Neural progenitor cell (in vitro differentiated cells): ENCODE measurements around the gene CACYBP. TPM values are rescaled to one million over a fixed set of nuclear protein-coding genes. Genes with fewer than 3 reads are reported as not detected.
A peak's percentile ranks its signal among the peaks of the same experiment; 100 is the strongest.
"Not testable (repeated sequence)": the region's sequence is repeated elsewhere in the genome, so short reads cannot be mapped to it uniquely, and the experiment has no call there.

Source experiments
- DNase-seq: peaks from one replicate; pipeline ENCODE4 v3.0.0-alpha.2; 2016; ENCODE audit warnings: low spot score
- H2AFZ ChIP-seq: fragments of 200-600 bp; sonication (generic); replicated peaks from 2 replicates; pipeline ENCODE4 v1.6.1; 2016; ENCODE audit warnings: antibody characterized with exemption
- H3F3A ChIP-seq: fragments of 200-600 bp; sonication (generic); 2 replicates; pipeline ENCODE4 v1.6.1; 2016; ENCODE audit warnings: antibody characterized with exemption, low read depth
- H3K27ac ChIP-seq: fragments of 200-600 bp; sonication (generic); 2 replicates; pipeline ENCODE4 v1.5.1; 2016; ENCODE audit warnings: mild to moderate bottlenecking
- H3K27me3 ChIP-seq: fragments of 200-600 bp; sonication (generic); 2 replicates; pipeline ENCODE4 v1.6.1; 2016; ENCODE audit warnings: mild to moderate bottlenecking, moderate library complexity
- H3K36me3 ChIP-seq: fragments of 200-600 bp; sonication (generic); 2 replicates; pipeline ENCODE4 v1.5.1; 2016
- H3K4me1 ChIP-seq: fragments of 200-600 bp; sonication (generic); 2 replicates; pipeline ENCODE4 v1.6.1; 2016; ENCODE audit warnings: mixed run types
- H3K4me2 ChIP-seq: fragments of 200-600 bp; sonication (generic); 2 replicates; pipeline ENCODE4 v1.6.1; 2016
- H3K4me3 ChIP-seq: fragments of 200-600 bp; sonication (generic); 2 replicates; pipeline ENCODE4 v1.5.1; 2016
- H3K79me2 ChIP-seq: fragments of 200-600 bp; sonication (generic); 2 replicates; pipeline ENCODE4 v1.6.1; 2016; ENCODE audit warnings: low read depth
- H3K9ac ChIP-seq: fragments of 200-600 bp; sonication (generic); 2 replicates; pipeline ENCODE4 v1.6.1; 2016
- H3K9me3 ChIP-seq: fragments of 200-600 bp; sonication (generic); 2 replicates; pipeline ENCODE4 v1.5.1; 2016; ENCODE audit warnings: low read depth
- H4K20me1 ChIP-seq: fragments of 200-600 bp; sonication (generic); 2 replicates; pipeline ENCODE4 v1.6.1; 2016; ENCODE audit warnings: low read depth
- H3K27ac Mint-ChIP-seq: 3 replicates; pipeline ENCODE4 v1.8.0; 2021; ENCODE audit warnings: mixed read lengths
- H3K27me3 Mint-ChIP-seq: 2 replicates; pipeline ENCODE4 v1.8.0; 2022; ENCODE audit warnings: low read depth, mild to moderate bottlenecking, inconsistent platforms, moderate library complexity, mixed read lengths; ENCODE audit not compliant: insufficient read depth
- H3K36me3 Mint-ChIP-seq: 3 replicates; pipeline ENCODE4 v1.8.0; 2021; ENCODE audit warnings: mixed read lengths
- H3K4me1 Mint-ChIP-seq: 3 replicates; pipeline ENCODE4 v1.8.0; 2021; ENCODE audit warnings: mixed read lengths
- H3K4me3 Mint-ChIP-seq: 3 replicates; pipeline ENCODE4 v1.8.0; 2021; ENCODE audit warnings: mild to moderate bottlenecking, moderate library complexity, mixed read lengths
- H3K9me3 Mint-ChIP-seq: 3 replicates; pipeline ENCODE4 v1.8.0; 2020; ENCODE audit warnings: mixed read lengths
- CTCF ChIP-seq: fragments of 200-600 bp; sonication (generic); IDR thresholded peaks from 2 replicates; pipeline ENCODE4 v1.5.1; 2017; ENCODE audit warnings: antibody characterized with exemption, mild to moderate bottlenecking
- EZH2 ChIP-seq: fragments of 200-600 bp; sonication (generic); IDR thresholded peaks from 2 replicates; pipeline ENCODE4 v1.6.1; 2017; ENCODE audit warnings: antibody characterized with exemption, mild to moderate bottlenecking, moderate library complexity
- EZH2phosphoT487 ChIP-seq: fragments of 200-600 bp; sonication (generic); IDR thresholded peaks from 2 replicates; pipeline ENCODE4 v1.6.1; 2017; ENCODE audit warnings: antibody characterized with exemption
- total RNA-seq: library from RNA; depleted of rRNA; stranded (reverse); fragments of >200 nt; gene quantifications from 2 replicates; pipeline ENCODE4 v1.2.3, GENCODE V29; 2015; ENCODE audit warnings: low replicate concordance

Gene CACYBP
- total RNA-seq, 1 donor from 2014 or later = 166 TPM

- Mint-ChIP-seq H3K4me3 (no peak overlapping the region), H3K27me3 (peaks cover 2% of the 10 kb centered on the region)
- peaks cover 30% of the 10 kb centered on the region for H3K36me3 ChIP-seq
Measured at GRCh38 chr1:175013445-175013844, 13.7 kb downstream of the CACYBP start.

GRCh38 chr1:175015243-175015642 is 15.5 kb downstream of the CACYBP start:
- Histone ChIP-seq H3K27ac (no peak overlapping the region), H3K9ac (no peak overlapping the region), H3K9me3 (no peaks in the 10 kb centered on the region), H3K79me2 (peaks cover 9% of the 10 kb centered on the region), H3K36me3 (peaks cover 18% of the 10 kb centered on the region), H2AFZ (no peak overlapping the region), H3K27me3 (no peaks in the 10 kb centered on the region), H3F3A (peaks cover 33% of the 10 kb centered on the region), H4K20me1 (no peaks in the 10 kb centered on the region), H3K4me2 (no peak overlapping the region), H3K4me1 (no peaks in the 10 kb centered on the region), H3K4me3 (no peak overlapping the region)
- Mint-ChIP-seq H3K27me3 (peaks cover 2% of the 10 kb centered on the region), H3K9me3 (no peaks in the 10 kb centered on the region), H3K36me3 (peaks cover 26% of the 10 kb centered on the region), H3K4me1 (no peaks in the 10 kb centered on the region), H3K4me3 (no peak overlapping the region), H3K27ac (no peak overlapping the region)
- DNase-seq = no peak
- TF ChIP-seq EZH2 = no peak

More at GRCh38 chr1:175013445-175013844, 13.7 kb downstream of the CACYBP start:
- Mint-ChIP-seq H3K36me3 (peaks cover 30% of the 10 kb centered on the region), H3K9me3 (no peaks in the 10 kb centered on the region), H3K4me1 (no peaks in the 10 kb centered on the region), H3K27ac (no peak overlapping the region)
- Histone ChIP-seq H3F3A (peaks cover 33% of the 10 kb centered on the region), H3K4me1 (no peaks in the 10 kb centered on the region), H3K4me3 (no peak overlapping the region), H2AFZ (no peak overlapping the region), H3K4me2 (no peak overlapping the region), H3K9ac (no peak overlapping the region), H3K9me3 (no peaks in the 10 kb centered on the region), H3K27ac (no peak overlapping the region), H3K79me2 (peaks cover 11% of the 10 kb centered on the region), H4K20me1 (no peaks in the 10 kb centered on the region), H3K27me3 (no peaks in the 10 kb centered on the region)
- no peak for TF ChIP-seq CTCF
- no peak for TF ChIP-seq EZH2phosphoT487
- no peak for TF ChIP-seq EZH2
- DNase-seq = no peak

- Histone ChIP-seq H3K4me1 (peaks cover 8% of the 10 kb centered on the region), H4K20me1 (no peaks in the 10 kb centered on the region), H3K9me3 (no peaks in the 10 kb centered on the region), H3F3A (peaks cover 3% of the 10 kb centered on the region), H2AFZ (no peak overlapping the region), H3K27me3 (no peaks in the 10 kb centered on the region), H3K4me3 (no peak overlapping the region), H3K9ac (no peak overlapping the region), H3K79me2 (peaks cover 30% of the 10 kb centered on the region), H3K36me3 (no peaks in the 10 kb centered on the region), H3K27ac (no peak overlapping the region), H3K4me2 (no peak overlapping the region)
- Mint-ChIP-seq H3K36me3 (peaks cover 9% of the 10 kb centered on the region), H3K4me1 (peaks cover 7% of the 10 kb centered on the region), H3K9me3 (peaks cover 3% of the 10 kb centered on the region), H3K27ac (no peak overlapping the region), H3K27me3 (no peaks in the 10 kb centered on the region), H3K4me3 (no peak overlapping the region)
- DNase-seq = no peak
- TF ChIP-seq EZH2phosphoT487 (no peak), CTCF (no peak), EZH2 (no peak)
Measured at GRCh38 chr1:175019524-175019923, 19.8 kb downstream of the CACYBP start.

GRCh38 chr1:175023043-175023921 is 23.5 kb downstream of the CACYBP start, which contains the start of gene MRPS14:
TSS of gene MRPS14 (minus strand) at chr1:175023425. CDS start at chr1:175023408, 17 bp downstream.
- peak within 1 kb of the TSS; percentile 95 for H3K4me3 Mint-ChIP-seq

GRCh38 chr1:175023922-175024242 is 24.1 kb downstream of the CACYBP start:
- not testable (repeated sequence) for H3K27ac ChIP-seq, DNase-seq, H3K4me1 ChIP-seq, H4K20me1 ChIP-seq, H3K4me1 Mint-ChIP-seq, H3K9me3 ChIP-seq, H3K9me3 Mint-ChIP-seq, H3K27me3 ChIP-seq, H3K36me3 ChIP-seq, H3K27me3 Mint-ChIP-seq, H3K36me3 Mint-ChIP-seq
- Mint-ChIP-seq H3K4me3 (peak overlapping the region; percentile 95), H3K27ac (peak overlapping the region; percentile 85)
- H3F3A ChIP-seq = peaks cover 13% of the 10 kb centered on the region
- peak overlapping the region; percentile 10 for H3K9ac ChIP-seq
- H3K4me2 ChIP-seq = peak overlapping the region; percentile 83
- H2AFZ ChIP-seq = peak overlapping the region; percentile 77
- peak overlapping the region; percentile 90 for H3K4me3 ChIP-seq
- H3K79me2 ChIP-seq = peaks cover 29% of the 10 kb centered on the region

More at GRCh38 chr1:175023043-175023921, 23.5 kb downstream of the CACYBP start, which contains the start of gene MRPS14:
- TF ChIP-seq EZH2phosphoT487 = no peak
- TF ChIP-seq EZH2 = no peak
- no peak for TF ChIP-seq CTCF
- Histone ChIP-seq H3K79me2 (peaks cover 30% of the 10 kb centered on the region), H3K9ac (peak within 1 kb of the TSS; percentile 94), H3K27ac (no peak within 1 kb of the TSS), H3K9me3 (no peaks in the 10 kb centered on the region), H4K20me1 (no peaks in the 10 kb centered on the region), H3K36me3 (no peaks in the 10 kb centered on the region), H3F3A (peaks cover 13% of the 10 kb centered on the region), H3K4me1 (peaks cover 8% of the 10 kb centered on the region), H3K4me2 (peak within 1 kb of the TSS; percentile 83), H3K27me3 (no peaks in the 10 kb centered on the region), H3K4me3 (peak within 1 kb of the TSS; percentile 90), H2AFZ (peak within 1 kb of the TSS; percentile 91)
- peak; percentile 97 for DNase-seq
- H3K9me3 Mint-ChIP-seq = peaks cover 3% of the 10 kb centered on the region
- H3K27ac Mint-ChIP-seq = peak within 1 kb of the TSS; percentile 85
- no peaks in the 10 kb centered on the region for H3K36me3 Mint-ChIP-seq
- no peaks in the 10 kb centered on the region for H3K27me3 Mint-ChIP-seq
- peaks cover 7% of the 10 kb centered on the region for H3K4me1 Mint-ChIP-seq
